GM19395 (cell line): ENCODE measurements around the gene ATP13A3.

Source experiments
- ATAC-seq: cut with Tn5 transposase; IDR thresholded peaks from one replicate; pipeline ENCODE4 v1.9.1; 2021; ENCODE audit warnings: mild to moderate bottlenecking, moderate library complexity; ENCODE audit not compliant: unreplicated experiment

ATP13A3 gene

DNA sequence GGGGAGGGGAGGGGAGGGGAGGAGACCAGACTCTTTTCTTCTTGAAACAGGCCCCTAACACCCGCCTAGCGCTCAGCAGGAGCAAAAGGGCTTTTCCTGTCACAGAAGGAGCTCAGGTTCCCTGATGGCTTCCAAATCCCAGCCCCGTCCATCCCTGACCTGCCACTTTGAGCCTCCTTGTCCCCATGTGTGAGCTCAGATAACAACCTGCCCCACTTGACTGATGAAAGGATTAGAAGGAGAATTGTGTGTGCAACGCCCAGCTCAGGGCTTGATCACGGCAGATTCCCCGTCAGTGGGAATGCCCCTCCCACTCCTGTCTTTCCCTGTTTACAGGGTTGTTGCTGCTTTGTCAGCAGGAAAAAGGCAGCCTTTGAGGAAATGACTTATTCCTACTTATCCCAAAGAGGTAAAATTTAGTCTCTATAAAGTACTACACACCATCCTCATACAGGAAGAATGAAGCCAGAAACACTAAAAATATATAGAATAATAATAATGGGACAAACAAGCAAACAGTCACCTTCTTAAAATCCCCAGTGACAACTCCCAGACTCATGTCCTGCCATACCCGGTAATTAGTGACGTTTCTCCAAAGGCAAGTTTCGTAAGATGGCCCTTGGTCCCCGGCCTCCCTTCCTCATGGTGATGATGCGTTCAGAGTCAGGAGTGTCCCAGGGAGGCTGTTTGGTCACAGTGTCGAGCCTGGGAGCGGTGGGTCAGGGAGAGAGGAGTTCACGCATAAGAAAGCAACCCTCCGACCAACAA is 111.1 kb downstream of the ATP13A3 start:
- no peak for ATAC-seq

GRCh38 chr3:194374935-194375334 is 111.9 kb downstream of the ATP13A3 start:
- no peak for ATAC-seq

DNA sequence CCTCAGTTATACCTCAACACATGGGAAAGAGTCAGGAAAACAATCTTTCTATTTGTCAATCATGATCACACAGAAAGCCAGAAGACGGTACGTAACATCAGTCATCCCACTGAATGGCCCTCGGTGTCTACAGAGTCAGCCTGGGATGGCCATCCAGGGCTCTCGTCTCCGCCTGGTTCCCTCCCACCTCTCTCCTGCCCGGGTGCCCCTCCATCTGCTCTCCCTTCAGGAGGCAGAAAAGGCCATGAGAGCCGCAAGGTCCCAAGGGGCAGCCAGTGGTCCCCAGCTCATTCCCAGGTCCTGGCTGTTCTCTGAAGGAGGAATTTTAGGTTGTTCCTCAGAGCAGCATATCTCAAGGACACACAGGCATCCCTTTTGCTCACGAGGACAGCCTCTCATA is 112.9 kb downstream of the ATP13A3 start:
- no peak for ATAC-seq

DNA sequence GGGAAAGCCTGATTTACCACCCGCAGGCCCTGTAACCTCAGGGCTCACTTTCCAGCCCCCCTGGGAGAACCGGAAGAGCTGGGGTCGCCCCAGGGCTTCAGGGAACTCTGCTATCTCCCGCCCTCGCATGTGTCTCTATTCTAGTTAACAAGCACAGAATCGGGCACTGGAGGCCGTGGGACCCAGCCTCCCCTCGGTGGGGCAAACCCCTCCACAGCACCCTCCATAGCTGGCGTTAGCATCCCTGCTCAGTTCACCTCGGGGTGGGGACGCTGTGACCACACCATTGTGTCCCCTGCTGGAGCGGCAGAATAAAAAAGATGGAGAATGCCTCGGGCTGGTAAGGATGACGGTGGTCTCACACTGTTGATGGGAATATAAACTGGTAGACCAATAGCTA is 113.8 kb downstream of the ATP13A3 start:
- ATAC-seq: no peak

DNA sequence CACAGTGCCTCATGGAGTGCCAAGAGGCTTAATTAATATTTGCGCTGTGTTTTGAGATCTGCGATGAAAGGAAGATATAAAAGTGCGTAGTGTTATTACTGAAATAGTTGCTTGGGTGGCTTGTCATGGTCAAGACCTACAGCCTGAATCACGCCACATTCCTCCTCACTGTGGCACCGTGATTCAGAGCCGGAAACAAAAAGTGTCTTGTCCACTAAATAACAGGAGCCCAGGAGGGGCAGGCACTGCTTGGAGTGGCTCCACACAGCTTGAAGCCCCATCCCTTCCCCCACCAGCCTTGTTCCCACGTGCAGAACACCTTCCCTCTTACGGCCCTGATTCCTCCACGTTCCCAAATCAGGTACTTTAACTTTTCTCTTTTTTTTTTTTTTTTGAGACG is 116.0 kb downstream of the ATP13A3 start:
- no peak for ATAC-seq

- ATAC-seq: no peak
Observed at GRCh38 chr3:194369522-194370279, 117.1 kb downstream of the ATP13A3 start, which contains the start of gene LRRC15. Gene LRRC15 (minus strand): TSS chr3:194369743. CDS start chr3:194361043, 8,700 bp downstream.

DNA sequence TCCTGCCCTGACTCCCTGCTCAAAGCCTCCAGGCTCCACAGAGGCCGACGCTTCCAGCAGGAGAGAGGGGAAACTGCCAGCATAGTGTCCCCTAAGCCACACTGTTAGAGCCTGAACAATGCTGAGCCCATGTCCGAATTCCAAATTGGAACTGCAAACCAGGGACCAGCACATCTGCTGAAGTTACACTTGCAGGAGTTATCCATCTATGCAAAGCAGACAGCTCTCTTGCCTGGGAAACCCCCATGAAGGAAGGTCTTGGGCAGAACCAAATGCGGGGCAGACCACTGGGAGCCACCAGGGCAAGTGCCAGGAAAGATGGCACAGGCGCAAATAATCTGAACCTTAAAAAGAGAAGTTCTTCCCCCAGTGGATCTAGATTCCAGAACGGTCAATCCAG is 117.9 kb downstream of the ATP13A3 start:
- ATAC-seq: no peak

- ATAC-seq: no peak
Observed at GRCh38 chr3:194367992-194368841, 118.6 kb downstream of the ATP13A3 start.

GRCh38 chr3:194365978-194366490 is 120.8 kb downstream of the ATP13A3 start:
- no peak for ATAC-seq

- no peak for ATAC-seq
Observed at GRCh38 chr3:194365526-194365925, 121.3 kb downstream of the ATP13A3 start.

DNA sequence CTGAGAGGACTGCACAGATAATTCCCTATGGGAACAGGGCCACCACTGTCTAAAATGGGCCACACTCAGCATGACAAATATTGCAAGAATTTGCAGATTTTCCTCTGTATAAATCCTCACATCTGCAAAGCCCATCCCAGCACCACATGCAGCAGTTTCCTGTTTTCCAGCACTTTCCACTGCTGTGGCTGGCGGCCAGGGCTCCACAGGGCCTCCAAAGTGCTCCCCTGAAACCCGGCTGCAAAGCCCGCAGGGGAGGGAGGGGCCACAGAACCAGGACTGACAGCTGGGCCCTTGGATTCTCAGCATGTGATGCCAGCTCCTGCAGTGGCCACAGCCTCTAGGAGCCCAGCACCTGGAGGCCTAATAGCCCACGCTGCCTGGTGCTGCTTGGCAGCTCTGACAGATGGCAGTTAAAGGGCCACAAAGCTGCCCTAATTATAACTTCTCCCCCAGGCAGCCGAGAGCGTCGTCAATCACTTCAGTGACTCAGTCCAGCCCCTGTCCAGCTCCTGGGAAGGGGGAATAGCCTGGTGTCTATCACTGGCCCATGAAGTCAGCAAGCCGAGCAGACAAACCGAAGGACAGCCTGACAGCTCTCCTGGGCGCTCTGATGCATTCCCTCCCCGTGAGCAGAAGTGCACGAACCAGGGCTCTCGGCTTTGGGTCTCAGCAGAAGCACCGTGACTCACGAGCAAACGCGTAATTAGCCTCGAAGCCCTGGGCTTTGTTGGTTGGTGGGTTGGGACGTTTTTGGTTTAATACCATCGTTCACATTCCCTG is 122.0 kb downstream of the ATP13A3 start:
- ATAC-seq: no peak

- no peak for ATAC-seq
Observed at GRCh38 chr3:194364314-194364651, 122.5 kb downstream of the ATP13A3 start.

GRCh38 chr3:194360568-194360967 is 126.2 kb downstream of the ATP13A3 start:
- no peak for ATAC-seq

GRCh38 chr3:194357681-194358080 is 129.1 kb downstream of the ATP13A3 start:
- no peak for ATAC-seq

GRCh38 chr3:194355379-194355778 is 131.4 kb downstream of the ATP13A3 start:
- no peak for ATAC-seq

DNA sequence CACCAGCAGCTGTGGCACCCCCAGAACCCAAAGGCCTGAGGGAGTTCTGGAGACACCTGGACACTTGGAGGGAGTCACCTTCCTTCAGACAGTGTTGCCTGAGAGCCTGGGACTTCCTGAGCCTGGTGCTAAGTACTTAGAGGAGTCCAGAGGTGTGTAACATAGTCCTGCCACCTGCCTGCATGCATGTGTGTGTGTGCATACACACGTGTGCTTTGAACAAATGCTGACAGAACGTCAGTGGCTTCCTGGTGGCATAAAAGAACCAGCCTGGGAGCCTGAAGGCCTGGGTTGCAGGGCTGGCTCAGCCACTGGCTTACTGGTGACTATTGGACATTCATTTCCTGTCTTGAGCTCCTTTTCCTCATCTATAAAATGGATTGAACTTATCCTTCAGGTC is 132.5 kb downstream of the ATP13A3 start:
- no peak for ATAC-seq
